ENCODE measurements around the gene ZSCAN12.

DNA sequence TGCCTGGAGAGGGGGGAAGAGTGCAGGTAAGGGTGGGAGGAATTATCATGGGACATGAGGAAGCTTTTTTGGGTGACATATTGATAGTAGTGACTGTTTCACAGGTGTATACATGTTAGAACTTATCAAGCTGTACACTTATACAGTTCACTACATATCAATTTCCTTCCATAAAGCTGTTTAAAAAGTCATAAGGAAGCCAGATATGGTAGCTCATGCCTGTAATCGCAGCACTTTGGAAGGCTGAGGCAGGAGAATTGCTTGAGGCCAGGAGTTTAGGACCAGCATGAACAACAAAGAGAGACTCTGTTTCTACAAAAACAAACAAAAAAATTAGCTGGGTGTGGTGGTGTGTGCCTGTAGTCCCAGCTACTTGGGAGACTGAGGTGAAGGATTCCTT lies 21.7 kb downstream of the ZSCAN12 start:
- TF ChIP-seq, protein P1, sequence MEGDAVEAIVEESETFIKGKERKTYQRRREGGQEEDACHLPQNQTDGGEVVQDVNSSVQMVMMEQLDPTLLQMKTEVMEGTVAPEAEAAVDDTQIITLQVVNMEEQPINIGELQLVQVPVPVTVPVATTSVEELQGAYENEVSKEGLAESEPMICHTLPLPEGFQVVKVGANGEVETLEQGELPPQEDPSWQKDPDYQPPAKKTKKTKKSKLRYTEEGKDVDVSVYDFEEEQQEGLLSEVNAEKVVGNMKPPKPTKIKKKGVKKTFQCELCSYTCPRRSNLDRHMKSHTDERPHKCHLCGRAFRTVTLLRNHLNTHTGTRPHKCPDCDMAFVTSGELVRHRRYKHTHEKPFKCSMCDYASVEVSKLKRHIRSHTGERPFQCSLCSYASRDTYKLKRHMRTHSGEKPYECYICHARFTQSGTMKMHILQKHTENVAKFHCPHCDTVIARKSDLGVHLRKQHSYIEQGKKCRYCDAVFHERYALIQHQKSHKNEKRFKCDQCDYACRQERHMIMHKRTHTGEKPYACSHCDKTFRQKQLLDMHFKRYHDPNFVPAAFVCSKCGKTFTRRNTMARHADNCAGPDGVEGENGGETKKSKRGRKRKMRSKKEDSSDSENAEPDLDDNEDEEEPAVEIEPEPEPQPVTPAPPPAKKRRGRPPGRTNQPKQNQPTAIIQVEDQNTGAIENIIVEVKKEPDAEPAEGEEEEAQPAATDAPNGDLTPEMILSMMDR (IDR thresholded peaks at IDR 0.05 in 8 of 11, conservative IDR thresholded peaks at IDR 0.05 in 3 of 11): no peak
- TF ChIP-seq POLR2AphosphoS5 (IDR thresholded peaks at IDR 0.05): no peak

Measured in spleen (tissue), 7 donors.